GM12874 (cell line): Measurements from ENCODE around the gene ALG6.

Source experiments
- TF ChIP-seq, protein P1 (sequence below): IDR thresholded peaks from 2 replicates; pipeline ENCODE4 v1.5.1; 2011; ENCODE audit warnings: low read depth, mild to moderate bottlenecking, control low read depth, low read length, moderate library complexity; ENCODE audit not compliant: insufficient read depth

Gene ALG6

DNA sequence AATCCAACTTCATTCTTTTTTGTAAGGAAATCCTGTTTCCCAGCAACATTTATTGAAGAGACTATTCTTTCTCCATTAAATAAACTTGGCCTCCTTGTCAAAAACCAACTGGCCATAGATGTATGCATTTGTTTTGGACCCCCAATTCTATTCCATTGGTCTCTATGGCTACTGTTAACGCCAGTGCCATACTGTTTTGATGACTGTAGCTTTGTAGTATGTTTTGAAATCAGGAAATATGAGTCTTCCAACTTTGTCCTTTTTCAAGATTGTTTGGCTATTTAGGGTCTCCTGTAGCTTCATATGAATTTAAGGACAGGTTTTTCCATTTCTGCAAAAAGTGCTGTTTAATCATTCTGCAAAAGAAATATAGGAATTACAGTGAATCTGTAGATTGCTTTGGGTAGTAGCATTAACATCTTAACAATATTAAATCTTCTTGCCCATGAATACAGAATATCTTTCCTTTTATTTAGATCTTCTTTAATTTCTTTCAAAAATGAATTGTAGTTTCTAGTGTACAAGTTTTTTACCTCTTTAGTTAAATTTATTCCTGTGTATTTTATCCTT lies 94.3 kb downstream of the ALG6 start:
- TF ChIP-seq, protein P1, sequence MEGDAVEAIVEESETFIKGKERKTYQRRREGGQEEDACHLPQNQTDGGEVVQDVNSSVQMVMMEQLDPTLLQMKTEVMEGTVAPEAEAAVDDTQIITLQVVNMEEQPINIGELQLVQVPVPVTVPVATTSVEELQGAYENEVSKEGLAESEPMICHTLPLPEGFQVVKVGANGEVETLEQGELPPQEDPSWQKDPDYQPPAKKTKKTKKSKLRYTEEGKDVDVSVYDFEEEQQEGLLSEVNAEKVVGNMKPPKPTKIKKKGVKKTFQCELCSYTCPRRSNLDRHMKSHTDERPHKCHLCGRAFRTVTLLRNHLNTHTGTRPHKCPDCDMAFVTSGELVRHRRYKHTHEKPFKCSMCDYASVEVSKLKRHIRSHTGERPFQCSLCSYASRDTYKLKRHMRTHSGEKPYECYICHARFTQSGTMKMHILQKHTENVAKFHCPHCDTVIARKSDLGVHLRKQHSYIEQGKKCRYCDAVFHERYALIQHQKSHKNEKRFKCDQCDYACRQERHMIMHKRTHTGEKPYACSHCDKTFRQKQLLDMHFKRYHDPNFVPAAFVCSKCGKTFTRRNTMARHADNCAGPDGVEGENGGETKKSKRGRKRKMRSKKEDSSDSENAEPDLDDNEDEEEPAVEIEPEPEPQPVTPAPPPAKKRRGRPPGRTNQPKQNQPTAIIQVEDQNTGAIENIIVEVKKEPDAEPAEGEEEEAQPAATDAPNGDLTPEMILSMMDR: no peak

DNA sequence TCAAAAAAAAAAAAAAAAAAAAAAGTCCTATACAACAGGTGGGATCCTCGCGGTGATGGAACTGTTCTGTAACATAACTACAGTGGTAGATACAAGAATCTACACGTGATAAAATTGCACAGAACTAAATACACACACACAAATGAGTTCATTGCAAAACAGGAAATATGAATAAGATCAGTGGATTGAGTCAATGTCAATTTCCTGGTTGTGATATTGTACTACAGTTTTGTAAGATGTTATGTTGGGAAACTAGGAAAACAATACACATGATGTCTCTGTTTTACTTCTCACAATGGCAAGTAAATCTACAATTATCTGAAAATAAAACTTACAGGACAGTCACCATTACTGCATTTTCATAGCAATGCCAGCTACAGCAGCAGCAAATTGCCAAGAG lies 95.8 kb downstream of the ALG6 start:
- TF ChIP-seq, protein P1: no peak

DNA sequence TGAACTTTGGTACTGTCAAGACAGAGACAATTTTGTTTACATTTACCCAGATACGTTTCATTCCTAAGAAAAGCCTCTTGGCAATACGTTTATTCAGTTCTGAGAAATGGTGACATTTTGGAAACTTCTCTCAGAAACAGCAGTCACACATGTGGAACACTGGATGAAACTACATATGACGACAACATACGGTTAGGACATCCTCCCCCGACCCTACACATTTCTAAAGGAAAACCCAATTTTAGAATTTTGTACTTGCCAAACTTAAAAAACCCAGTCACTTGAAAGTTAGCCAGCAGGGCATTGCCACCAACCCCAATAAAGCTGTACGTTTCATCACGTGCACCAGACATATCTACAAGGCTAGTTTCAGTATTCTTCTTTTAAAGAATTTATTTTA lies 98.8 kb downstream of the ALG6 start:
- TF ChIP-seq, protein P1: no peak

DNA sequence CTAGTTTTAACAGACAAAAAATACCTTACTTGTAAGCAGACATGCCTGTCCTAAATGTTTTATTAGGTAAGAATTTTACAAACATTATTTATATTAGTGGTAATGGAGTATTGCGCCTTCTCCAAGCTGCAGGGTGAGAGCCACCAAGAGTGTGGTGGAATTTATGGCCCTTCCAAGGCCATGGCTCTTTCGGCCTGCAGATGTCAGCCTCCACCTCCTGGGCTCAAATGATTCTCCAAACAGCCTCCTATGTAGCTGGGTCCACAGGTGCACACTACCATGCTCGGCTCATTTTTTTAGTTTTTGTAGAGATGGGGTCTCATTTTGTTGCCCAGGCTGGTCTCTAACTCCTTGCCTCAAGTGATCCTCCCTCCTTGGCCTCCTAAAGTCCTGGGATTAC lies 99.3 kb downstream of the ALG6 start:
- TF ChIP-seq, protein P1: no peak

DNA sequence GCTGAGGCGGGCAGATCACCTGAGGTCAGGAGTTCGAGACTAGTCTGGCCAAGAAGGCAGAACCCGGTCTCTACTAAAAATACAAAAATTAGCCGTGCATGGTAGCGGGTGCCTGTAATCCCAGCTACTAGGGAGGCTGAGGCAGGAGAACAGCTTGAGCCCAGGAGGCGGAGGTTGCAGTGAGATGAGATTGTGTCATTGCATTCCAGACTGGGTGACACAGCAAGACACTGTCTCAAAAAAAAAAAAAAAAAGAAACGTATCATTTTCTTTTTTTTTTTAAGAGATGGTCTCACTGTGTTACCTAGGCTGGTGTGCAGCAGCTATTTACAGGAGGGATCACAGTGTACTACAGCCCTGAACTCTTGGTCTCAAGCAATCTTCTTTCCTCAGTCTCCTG lies 108.3 kb downstream of the ALG6 start:
- TF ChIP-seq, protein P1: no peak

DNA sequence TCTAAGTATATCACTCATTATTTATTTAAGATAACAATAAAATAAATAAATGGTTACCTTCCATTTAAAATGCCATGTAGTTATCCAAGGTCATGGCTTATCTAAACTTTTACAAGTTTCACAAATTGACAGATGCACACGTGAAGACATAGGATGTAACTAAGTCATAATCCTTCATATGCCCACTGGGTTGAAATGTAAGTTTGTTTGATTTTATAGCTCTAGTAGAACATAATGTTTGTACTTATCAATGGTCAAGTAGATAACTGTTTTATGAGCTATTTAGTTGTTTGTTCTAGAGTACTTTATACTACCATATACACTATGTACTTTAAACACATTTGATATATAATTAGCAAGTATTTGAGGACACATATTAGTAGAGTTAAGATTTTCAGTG lies 112.6 kb downstream of the ALG6 start:
- TF ChIP-seq, protein P1: no peak

DNA sequence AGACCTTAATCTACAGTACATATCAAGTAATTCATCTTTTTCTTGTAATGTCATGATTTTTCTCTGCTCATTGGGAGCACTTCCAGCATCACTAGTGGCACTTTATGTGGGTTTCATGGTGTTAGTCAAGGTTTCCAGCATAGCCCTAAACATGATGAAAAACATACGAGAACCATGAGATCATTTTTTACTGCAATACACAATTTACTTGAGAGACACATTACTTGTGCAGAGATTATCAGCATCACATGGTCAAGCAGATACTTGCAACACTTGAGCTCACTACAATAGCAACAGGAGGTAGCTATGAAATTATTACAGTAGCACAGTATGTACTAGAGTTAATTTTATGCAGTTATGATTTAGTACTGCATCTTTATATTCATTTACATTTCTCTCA lies 119.2 kb downstream of the ALG6 start:
- TF ChIP-seq, protein P1: no peak
